NCI-H1105 treated with DMSO at 0.1 percent for 48 hours (cell line): ENCODE data around the gene SERPIND1.
"Not testable (repeated sequence)": the region's sequence is repeated elsewhere in the genome, so short reads cannot be mapped to it uniquely, and the experiment has no call there.

Experiments
- DNase-seq: peaks from one replicate; lab custom pipeline; 2025; lab: John Stamatoyannopoulos, UW

Gene SERPIND1

GRCh38 chr22:20814221-20814808 is 40.4 kb downstream of the SERPIND1 start:
- no peak for DNase-seq

GRCh38 chr22:20815477-20816050 is 41.7 kb downstream of the SERPIND1 start:
- no peak for DNase-seq

GRCh38 chr22:20816559-20816958 is 42.6 kb downstream of the SERPIND1 start:
- DNase-seq = no peak

GRCh38 chr22:20818471-20818870 is 44.6 kb downstream of the SERPIND1 start:
- no peak for DNase-seq

- no peak for DNase-seq
Measured at GRCh38 chr22:20819471-20819870, 45.6 kb downstream of the SERPIND1 start.

- not testable (repeated sequence) for DNase-seq
Measured at GRCh38 chr22:20821717-20822239, 47.9 kb downstream of the SERPIND1 start.

- no peak for DNase-seq
Measured at GRCh38 chr22:20822240-20822639, 48.3 kb downstream of the SERPIND1 start.

- no peak for DNase-seq
Measured at GRCh38 chr22:20823264-20823663, 49.4 kb downstream of the SERPIND1 start.

GRCh38 chr22:20825216-20825615 is 51.3 kb downstream of the SERPIND1 start:
- not testable (repeated sequence) for DNase-seq

GRCh38 chr22:20825624-20826023 is 51.7 kb downstream of the SERPIND1 start:
- DNase-seq = no peak

- DNase-seq = not testable (repeated sequence)
Measured at GRCh38 chr22:20826373-20827152, 52.6 kb downstream of the SERPIND1 start.

- DNase-seq = no peak
Measured at GRCh38 chr22:20829491-20830134, 55.7 kb downstream of the SERPIND1 start.

GRCh38 chr22:20833225-20833665 is 59.3 kb downstream of the SERPIND1 start:
- DNase-seq = no peak

- DNase-seq = no peak
Measured at GRCh38 chr22:20834206-20834605, 60.3 kb downstream of the SERPIND1 start.

GRCh38 chr22:20834725-20835124 is 60.8 kb downstream of the SERPIND1 start:
- no peak for DNase-seq
